GM19025 (cell line): ENCODE data around the gene SLC12A3.
"Not testable (repeated sequence)": the region's sequence is repeated elsewhere in the genome, so short reads cannot be mapped to it uniquely, and the experiment has no call there.

Source experiments
- ATAC-seq: cut with Tn5 transposase; IDR thresholded peaks from one replicate; pipeline ENCODE4 v1.9.1; 2021; ENCODE audit warnings: mild to moderate bottlenecking, low read depth, moderate library complexity; ENCODE audit not compliant: unreplicated experiment

Gene SLC12A3

DNA sequence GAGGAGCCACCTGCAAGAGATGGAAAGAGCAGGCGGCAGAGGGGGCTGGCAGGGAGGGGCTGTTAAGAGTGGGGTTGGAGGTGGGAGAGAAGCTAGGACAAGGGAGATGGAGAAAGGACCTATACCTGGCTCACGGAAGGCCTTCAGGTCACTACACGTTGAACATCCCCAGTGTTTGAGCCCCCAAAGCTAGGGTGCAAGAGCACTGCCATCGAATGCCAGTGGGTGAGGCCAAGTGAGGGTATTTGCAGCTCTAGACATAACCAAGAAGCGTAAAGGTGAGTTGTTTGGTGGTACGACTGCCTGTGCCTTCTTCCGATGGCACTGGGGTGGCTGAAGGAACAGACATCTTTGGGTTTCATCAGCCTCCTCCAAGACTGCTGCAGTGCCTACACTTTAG lies 49.9 kb downstream of the SLC12A3 start:
- no peak for ATAC-seq

DNA sequence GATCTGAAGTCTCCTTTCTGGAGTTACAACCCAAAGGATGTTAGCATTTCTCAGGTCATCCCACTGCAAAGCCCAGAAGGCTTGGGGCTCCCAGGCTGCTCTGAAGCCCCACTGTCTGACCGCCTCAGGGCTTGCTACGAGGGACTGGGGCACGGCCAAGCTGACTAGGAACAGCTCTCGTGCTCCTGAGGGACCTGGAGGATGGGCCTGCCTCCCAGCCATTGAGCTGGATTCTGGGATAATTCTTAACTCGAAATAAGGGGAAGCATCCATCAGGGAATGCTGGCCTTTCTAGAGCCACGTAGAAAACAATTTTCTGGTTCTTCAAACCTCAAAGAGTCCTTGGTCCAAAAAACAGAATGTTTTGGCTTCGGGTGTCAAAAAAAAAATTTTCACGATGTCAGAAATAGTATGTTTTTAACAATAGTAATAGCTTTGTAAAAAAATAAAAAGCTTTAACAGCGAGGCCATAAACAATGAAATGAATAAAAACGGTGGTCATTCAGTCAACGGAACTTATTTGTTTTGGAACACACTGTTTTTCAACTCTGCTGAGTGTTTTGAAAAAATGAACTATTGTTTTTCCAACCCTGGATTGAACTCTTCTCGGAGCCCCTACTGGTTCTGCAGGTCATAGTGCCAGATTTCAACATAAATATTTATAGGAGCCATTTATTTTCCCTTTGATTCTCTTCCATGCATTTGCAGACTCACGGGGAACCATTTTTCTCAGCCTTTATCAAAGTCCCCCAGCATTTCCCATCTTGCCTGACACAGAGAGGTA lies 50.5 kb downstream of the SLC12A3 start:
- ATAC-seq, result no peak

DNA sequence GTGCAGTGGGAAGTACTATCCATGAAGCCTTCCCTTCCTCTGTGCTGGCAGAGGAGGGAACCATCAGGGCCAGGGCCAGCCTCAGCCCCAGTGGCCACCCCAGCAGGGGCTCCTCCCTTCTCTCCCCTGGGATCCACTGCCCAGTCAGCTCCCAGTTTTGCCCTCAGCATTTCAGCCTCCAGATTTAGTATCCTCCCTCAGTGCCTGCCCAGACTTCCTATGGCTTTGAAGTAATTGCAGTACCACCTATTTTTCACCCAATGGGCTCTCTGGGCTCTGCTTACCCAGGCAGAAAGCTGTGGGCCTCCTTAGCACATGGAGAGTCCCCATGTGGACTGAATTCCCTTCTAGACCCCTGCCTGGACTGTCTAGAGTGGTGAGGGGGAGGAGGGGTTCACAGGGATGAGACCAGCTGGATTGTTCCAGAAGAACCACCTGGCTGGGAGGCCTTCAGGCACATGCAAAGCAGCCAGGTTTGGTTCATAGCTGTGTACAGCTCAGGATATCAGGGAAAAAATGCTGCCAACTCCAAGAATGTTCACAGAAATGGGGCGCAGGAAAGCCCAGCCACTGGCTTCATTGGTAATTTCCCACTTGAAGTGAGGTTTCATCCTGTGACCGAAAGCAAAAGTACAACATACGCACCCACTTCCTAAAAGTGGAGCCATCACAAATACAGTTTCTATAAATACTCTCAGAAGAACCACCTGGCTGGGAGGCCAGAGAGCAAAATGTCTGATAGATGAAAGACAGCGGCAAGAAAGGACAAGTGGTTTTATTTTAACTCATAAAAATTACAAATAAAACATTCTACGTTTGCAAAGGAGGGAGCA lies 51.8 kb downstream of the SLC12A3 start:
- ATAC-seq, result peak; percentile 76

DNA sequence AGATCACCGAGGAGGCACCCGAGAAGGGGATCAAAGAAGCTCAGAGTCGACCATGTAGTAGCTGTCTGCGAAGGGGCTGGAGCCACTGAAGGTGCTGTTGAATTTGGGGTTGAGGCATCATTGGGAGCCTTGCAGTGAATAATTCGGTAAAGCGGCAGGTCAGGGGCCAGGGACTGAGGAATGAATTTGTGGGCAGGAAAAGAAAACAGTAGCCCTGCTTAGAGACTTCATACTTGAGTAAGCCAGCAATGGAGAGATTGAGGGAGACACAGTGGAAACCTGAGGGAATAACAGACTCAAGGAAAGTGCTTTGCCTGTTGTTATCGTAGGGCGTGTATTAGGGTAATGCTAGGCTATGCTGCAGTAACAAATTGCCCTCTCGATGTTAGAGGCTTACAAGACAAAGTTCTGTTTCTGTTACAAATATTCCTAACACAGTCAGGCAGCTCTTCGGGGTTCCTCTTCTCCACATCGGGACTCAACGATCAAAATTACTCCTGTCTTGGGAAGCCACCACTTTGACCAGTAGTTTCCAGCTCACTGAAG lies 53.5 kb downstream of the SLC12A3 start:
- no peak for ATAC-seq

DNA sequence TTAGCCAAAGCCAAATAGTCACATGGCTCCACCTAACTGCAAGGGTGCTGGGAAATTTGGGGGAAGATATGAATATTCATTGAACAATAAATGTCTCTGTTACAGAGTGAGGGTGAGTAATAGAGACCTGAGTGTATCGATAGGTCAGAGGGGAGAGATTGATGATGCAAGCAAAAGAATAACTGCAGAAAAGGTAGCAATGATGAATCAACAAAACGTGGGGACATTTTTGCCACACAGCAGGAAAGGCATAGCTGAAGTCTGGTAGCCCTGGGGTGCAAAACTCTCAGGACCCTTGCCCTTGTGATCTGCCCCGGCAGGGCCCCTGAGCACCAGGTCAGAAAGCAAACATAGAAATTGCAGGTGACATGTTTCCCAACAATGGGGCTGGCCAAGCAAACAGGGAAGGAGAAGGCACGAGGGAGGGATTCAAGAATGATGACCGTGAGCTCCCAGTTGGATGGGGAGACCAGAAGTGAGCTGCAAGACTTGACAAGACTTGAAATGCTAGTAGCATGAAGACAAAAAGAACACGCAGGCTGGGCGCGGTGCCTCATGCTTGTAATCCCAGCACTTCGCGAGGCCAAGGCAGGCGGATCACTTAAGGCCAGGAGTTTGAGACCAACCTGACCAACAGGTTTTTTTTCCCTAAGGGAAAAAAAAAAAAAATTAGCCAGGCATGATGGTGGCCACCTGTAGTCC lies 54.2 kb downstream of the SLC12A3 start:
- no peak for ATAC-seq

DNA sequence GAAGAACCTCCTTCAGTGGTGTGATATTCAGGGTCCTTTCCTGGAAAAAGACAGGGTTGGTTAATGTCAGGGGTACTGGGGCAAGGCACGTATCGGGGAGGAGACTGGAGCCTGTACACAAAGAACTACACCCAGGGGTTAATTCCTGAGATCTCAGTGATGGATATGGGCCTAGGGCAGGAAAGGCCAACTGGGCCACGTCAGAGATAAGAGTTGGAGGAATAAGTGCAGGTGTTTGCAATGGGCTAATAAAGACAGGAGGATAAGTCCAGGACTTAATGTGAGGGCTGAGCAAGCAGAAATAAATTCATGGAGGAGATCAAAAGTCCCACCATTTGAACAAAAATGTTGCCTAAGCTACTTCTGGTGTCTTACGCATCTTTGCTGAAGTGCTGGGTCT lies 56.6 kb downstream of the SLC12A3 start:
- ATAC-seq, result no peak

DNA sequence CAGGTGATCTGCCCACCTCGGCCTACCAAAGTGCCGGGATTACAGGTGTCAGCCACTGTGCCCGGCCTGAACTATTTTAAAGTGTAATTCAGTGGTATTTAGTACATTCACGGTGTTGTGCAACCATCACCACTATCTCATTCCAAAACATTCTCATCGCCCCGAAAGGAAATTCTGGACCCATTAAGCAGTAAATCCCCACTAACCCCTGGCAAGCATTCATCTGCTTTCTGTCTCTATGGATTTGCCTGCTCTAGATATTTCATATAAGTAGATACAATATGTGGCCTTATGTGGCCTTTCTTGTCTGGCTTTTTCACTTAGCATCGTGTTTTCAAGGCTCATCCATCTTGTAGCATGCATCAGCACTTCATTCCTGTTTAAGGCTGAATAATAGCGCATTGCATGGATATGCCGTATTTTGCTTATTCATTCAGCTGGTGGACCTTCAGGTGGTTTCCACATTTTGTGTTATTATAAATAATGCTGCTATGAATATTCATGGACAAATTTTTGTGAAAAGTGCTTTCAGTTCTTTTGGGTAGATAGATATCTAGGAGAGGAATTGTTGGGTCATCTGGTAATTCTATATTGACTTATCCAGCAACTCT lies 58.6 kb downstream of the SLC12A3 start:
- no peak for ATAC-seq

DNA sequence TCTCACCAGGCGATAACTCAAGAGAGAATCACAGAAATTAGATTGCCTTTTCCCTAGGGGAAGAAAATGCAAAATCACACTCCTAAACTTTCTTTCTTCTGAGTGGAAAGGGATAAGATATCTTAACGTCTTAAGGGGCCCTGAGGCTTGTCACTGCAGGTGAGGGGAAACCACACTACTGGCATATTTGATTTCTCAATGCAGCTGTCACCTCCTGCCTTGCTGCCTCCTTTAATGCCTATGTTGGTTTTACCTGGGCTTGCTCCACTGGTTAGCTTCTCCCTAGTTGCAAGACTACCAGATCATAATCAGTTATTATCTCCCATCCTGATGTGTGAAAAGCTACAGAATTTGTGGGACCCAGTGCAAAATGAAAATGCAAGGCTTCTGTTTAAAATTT lies 62.5 kb downstream of the SLC12A3 start:
- ATAC-seq, result no peak

DNA sequence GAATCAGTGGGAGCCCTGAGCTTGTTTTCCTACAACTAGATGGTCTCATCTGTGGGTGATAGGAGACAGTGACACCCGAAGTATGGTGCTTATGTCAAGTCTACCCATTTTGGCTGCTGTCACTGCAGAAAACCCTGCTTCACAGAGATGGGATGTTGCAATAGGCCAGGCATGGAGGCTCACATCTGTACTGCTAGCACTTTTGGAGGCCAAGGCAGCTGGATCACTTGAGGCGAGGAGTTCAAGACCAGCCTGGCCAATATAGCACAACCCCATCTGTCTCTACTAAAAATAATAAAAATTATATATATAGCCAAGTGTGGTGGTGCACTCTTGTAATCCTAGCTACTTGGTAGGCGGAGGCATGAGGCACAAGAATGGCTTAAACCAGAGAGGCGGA lies 64.6 kb downstream of the SLC12A3 start:
- ATAC-seq, result no peak

DNA sequence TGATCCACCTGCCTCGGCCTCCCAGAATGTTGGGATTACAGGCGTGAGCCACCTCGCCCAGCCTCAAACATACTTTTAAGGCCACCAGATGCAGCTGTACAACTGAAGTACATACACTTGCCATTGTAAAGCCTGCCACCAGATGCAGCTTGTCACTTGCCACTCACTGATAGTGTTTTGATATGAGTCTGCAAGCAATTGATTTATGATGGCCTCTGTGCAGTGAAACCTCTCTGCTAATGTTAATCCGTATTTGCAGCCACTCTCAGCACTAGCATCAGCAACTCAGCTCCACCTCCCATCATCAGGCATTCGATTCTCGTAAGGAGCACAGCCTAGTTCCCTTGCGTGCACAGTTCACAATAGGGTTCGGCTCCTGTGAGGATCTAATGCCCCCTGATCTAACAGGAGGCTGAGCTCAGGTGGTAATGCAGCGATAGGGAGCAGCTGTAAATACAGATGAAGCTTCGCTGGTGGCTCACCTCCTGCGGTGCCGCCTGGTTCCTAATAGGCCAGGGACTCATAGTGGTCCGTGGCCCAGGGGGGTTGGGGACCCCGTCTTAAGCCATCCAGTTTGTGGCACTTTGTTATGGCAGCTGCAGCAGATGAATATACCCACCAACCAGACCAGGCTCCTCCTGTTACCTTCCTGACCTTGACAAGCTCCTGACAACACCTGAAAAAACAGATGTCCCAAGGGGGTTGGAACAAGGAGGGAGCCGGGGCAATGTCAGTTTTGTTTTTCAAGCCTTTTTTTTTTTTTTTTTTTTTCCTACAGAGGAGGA lies 65.7 kb downstream of the SLC12A3 start:
- no peak for ATAC-seq

DNA sequence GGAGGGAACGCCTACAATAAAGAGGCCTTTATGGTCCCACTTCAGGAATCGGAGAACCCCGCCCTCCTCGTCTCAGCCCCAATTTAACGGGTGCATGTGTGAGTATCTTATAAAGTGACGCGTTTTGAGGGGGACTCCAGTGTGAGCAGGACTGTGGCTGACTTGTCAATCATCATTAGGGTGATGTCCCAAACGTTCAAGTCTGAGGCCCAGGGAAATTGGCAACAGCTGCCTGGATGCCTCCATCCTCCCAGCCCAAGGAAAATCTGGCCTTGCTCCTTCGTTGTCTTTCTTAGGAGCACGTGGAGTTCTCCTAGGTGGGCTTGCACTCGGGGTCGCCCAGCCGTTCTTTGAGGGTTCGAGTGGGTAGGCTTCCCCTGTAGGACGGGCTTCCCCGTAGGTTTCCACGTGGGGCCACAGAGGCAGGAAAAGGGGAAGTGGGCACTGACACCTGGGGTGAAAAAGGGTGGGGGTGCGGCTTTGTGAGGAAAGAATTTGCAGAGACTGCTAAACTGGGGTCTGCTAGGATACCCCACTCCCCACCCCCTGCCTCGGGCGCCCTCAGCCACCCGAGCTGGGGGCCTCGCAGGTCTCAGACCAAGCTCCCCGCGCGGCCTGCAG lies 66.4 kb downstream of the SLC12A3 start:
- peak; percentile 29 for ATAC-seq

DNA sequence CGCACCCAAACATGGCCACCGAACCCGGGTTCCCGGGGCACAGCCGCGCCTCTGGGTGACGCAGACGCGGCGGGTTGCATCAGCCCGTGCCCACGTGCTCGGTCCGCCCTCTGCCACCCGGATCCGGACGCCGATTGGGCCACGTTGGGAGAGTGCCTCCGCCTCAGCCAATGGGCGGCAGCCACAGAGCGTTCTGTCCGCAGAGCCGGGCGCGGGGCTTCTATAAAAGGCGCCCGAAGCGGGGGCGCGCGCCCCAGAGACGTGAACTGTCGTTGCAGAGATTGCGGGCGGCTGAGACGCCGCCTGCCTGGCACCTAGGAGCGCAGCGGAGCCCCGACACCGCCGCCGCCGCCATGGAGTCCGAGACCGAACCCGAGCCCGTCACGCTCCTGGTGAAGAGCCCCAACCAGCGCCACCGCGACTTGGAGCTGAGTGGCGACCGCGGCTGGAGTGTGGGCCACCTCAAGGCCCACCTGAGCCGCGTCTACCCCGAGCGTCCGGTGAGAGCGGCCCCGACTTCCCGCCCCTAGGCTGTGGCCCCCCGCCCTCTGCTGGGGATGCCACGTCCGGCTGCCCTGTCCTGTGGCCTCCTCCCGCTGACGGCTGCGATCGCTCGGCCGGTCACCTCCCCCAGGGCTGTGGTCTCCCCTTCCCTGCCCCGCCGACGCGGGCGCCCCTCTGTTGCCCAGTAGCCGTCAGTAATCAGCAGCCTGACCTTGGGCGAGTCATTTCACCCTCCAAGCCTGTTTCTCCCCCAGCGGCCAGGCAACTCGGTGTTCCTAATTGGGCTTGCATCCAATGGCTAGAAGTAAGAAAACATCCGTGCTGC lies 67.1 kb downstream of the SLC12A3 start, which contains the start of gene HERPUD1:
Gene HERPUD1, plus strand, starts transcription at position 251 of the 829 bp plus-strand sequence. Its CDS starts 103 bp downstream, at position 354.
- peak; percentile 90 for ATAC-seq

DNA sequence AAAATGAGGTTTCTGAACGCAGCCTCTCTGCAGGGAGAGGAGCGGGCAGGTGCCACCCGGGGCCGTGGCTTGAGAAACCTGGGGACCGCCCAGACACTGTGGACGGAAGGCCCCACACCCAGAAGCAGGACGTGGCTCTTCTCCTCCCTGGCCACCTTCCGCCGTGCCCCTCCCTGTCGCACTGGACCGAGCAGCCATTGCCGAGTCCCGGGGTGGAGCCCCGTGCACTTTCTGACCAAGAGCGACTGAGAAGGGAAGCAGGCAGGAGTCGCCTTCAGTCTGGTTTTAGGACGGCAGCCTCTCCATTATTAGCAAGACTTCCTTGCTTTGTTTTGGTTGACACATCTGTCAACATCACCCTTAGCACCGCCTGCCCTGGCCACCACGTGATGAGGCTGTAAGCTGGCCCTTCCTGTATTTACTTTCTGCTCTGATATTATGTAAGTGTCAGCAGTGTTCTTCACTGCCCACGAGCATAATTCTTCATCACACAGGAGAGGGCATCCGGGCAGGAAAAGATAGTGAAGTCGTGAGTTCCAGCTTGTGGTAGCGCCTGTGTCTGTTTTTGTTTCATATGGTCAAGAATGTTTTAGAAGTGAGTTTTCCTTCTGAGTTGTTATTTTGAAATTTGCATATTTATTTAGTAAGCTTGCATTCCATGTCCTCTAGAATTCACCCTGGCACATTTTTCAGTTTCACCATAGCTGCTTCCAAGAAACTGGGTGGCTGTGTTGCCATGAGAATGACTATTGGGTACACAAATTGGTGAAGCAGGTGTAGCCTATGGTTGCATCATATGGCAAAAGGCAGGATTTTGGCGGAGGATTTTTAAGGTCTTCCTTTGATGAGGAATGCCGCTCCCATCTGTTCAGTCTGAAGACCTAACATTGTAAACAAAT lies 68.0 kb downstream of the SLC12A3 start:
- ATAC-seq, result no peak

DNA sequence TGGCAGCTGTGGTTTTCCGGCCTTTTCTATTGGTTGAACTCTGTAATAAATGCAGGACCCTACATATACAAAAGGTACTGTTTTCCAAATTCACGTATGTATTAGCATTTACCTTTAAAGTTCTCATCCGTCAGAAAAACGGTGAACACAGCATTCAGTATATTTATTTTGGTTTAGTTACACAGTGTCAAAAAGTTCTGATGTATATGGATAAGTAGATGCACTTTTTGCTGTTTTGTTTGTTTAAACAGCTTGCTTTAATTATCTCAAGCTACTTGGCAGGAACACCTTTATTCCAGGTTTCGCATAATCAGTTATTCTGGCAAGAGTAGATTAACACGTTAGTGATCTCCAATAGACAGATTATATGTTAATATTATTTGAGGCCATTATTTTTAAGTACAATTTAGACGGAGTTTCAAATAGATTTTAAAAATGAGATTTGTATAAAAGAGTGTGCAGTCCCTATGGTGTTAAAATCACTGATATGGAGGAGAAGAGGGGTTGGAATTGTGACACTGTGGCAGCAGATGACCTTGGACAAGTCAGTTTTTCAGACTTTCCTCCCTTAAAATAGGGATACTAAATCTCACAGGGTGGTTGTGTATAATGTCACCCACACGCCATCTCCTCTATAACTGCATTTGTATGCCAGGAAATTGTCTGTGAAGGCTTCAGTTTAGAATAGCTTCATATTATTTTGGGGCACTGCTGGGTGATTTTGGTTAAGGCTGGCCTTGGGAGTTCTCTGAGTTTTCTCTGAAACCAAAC lies 69.0 kb downstream of the SLC12A3 start:
- ATAC-seq, result no peak

DNA sequence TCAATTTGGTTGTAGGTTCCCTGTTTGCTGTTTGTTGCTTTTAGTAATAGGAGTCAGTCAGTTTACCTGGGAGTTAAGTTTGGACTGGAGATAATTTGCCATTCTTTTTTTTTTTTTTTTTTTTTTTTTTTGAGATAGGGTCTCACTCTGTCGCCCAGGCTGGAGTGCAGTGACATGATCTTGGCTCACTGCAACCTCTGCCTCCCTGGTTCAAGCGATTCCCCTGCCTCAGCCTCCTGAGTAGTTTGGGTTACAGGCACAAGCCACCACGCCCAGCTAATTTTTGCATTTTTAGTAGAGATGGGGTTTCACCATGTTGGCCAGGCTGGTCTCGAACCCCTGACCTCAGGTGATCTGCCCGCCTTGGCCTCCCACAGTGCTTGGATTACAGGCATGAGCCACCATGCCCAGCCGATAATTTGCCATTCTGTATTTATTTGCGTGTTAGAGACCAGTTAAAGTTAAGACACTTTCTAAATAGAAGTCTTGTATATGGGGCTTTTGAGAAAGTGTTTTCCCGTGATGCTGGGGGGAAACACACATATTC lies 69.7 kb downstream of the SLC12A3 start:
- ATAC-seq, result not testable (repeated sequence)

DNA sequence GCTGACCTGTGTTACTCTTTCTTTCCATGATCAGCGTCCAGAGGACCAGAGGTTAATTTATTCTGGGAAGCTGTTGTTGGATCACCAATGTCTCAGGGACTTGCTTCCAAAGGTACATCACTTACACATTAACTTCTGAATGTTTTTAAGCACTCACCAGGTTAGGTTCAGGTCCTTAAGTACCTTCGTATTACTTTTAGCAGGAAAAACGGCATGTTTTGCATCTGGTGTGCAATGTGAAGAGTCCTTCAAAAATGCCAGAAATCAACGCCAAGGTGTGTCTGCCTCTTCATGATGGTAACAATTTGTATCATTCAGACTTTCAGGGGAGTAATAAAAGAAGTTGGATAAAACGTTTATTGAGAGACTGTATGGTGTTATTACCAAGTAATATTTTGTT lies 70.2 kb downstream of the SLC12A3 start:
- no peak for ATAC-seq
